ENCODE results near the gene PNMA6F. TPM values are rescaled to one million over a fixed set of nuclear protein-coding genes. Genes with fewer than 3 reads are reported as not detected.
A peak's percentile ranks its signal among the peaks of the same experiment; 100 is the strongest.

Gene PNMA6F
- total and polyA plus RNA-seq, 2 donors from 2014 or later, result not detected

GRCh38 chrX:153336121-153336894 lies 14.7 kb upstream of the PNMA6F start:
- no peak overlapping the region for H3K27ac ChIP-seq (ENCODE audit: low read depth in 2 of 2, low read length in 2 of 2)
- H3K9ac ChIP-seq (ENCODE audit: low read length in 3 of 3), result no peak overlapping the region
- H3K4me1 ChIP-seq (ENCODE audit: control insufficient read depth in 2 of 3, insufficient read depth in 2 of 3, low read depth in 1 of 3, low read length in 3 of 3), result peaks cover 0 to 4% (median 0%) of the 10 kb centered on the region in 3 donors
- no peak overlapping the region for H3K4me3 ChIP-seq (ENCODE audit: low read length in 3 of 3)
- H3K36me3 ChIP-seq (ENCODE audit: control insufficient read depth in 2 of 3, insufficient read depth in 3 of 3, low read length in 3 of 3), result no peaks in the 10 kb centered on the region
- no peak for FAIRE-seq
- intact Hi-C loops (cut with DNase I), result no loop called here
- no peaks in the 10 kb centered on the region for H3K27me3 ChIP-seq (ENCODE audit: control insufficient read depth, insufficient read depth, low read length)
- no peaks in the 10 kb centered on the region for H3K9me3 ChIP-seq (ENCODE audit: control insufficient read depth in 2 of 3, insufficient read depth in 1 of 3, low read length in 3 of 3)
- TF ChIP-seq CTCF (IDR thresholded peaks at IDR 0.05; ENCODE audit: borderline replicate concordance, extremely low read depth, insufficient read depth), result no peak
- no peak for DNase-seq

GRCh38 chrX:153334654-153335295 lies 13.2 kb upstream of the PNMA6F start:
- Histone ChIP-seq H3K27me3 (ENCODE audit: control insufficient read depth, insufficient read depth, low read length) (no peaks in the 10 kb centered on the region), H3K36me3 (ENCODE audit: control insufficient read depth in 2 of 3, insufficient read depth in 3 of 3, low read length in 3 of 3) (no peaks in the 10 kb centered on the region), H3K9ac (ENCODE audit: low read length in 3 of 3) (peak overlapping the region in 1 of 3 donors; percentile 46), H3K4me3 (ENCODE audit: low read length in 3 of 3) (peak overlapping the region; percentile 38 to 59 (median 44)), H3K27ac (ENCODE audit: low read depth in 2 of 2, low read length in 2 of 2) (no peak overlapping the region), H3K9me3 (ENCODE audit: control insufficient read depth in 2 of 3, insufficient read depth in 1 of 3, low read length in 3 of 3) (no peaks in the 10 kb centered on the region), H3K4me1 (ENCODE audit: control insufficient read depth in 2 of 3, insufficient read depth in 2 of 3, low read depth in 1 of 3, low read length in 3 of 3) (peaks cover 0 to 4% (median 0%) of the 10 kb centered on the region in 3 donors)
- FAIRE-seq (no peak), DNase-seq (peak in 3 of 5 donors; percentile 10 to 53 (median 26))
- intact Hi-C loops (cut with DNase I), result no loop called here
- TF ChIP-seq CTCF (IDR thresholded peaks at IDR 0.05; ENCODE audit: borderline replicate concordance, extremely low read depth, insufficient read depth), result no peak

- peaks cover 0 to 4% (median 0%) of the 10 kb centered on the region in 3 donors for H3K4me1 ChIP-seq (ENCODE audit: control insufficient read depth in 2 of 3, insufficient read depth in 2 of 3, low read depth in 1 of 3, low read length in 3 of 3)
- no peak for TF ChIP-seq CTCF (IDR thresholded peaks at IDR 0.05; ENCODE audit: borderline replicate concordance, extremely low read depth, insufficient read depth)
- FAIRE-seq, result no peak
- peak within 1 kb of the TSS; percentile 58 to 68 (median 62) for H3K4me3 ChIP-seq (ENCODE audit: low read length in 3 of 3)
- intact Hi-C loops (cut with DNase I), result no loop called here
- H3K27me3 ChIP-seq (ENCODE audit: control insufficient read depth, insufficient read depth, low read length), result no peaks in the 10 kb centered on the region
- H3K9me3 ChIP-seq (ENCODE audit: control insufficient read depth in 2 of 3, insufficient read depth in 1 of 3, low read length in 3 of 3), result no peaks in the 10 kb centered on the region
- peak within 1 kb of the TSS in 1 of 2 donors; percentile 51 for H3K27ac ChIP-seq (ENCODE audit: low read depth in 2 of 2, low read length in 2 of 2)
- peak; percentile 79 to 93 (median 91) for DNase-seq
- H3K9ac ChIP-seq (ENCODE audit: low read length in 3 of 3), result peak within 1 kb of the TSS in 1 of 3 donors; percentile 46
- H3K36me3 ChIP-seq (ENCODE audit: control insufficient read depth in 2 of 3, insufficient read depth in 3 of 3, low read length in 3 of 3), result no peaks in the 10 kb centered on the region
Observed at GRCh38 chrX:153333821-153334653, 12.5 kb upstream of the PNMA6F start, which contains the start of gene ZNF275. Gene ZNF275, plus strand, starts transcription at chrX:153334153. Its CDS starts 2,527 bp downstream, at chrX:153336680.

All from kidney (tissue), 14 donors.